Keratinocyte (primary cell): Measurements from ENCODE around the gene OMP.

Experiments
- EZH2 ChIP-seq: IDR thresholded peaks from one replicate; pipeline ENCODE4 v1.6.1; 2012; ENCODE audit warnings: inconsistent platforms, mild to moderate bottlenecking, low read length, moderate library complexity
- TF ChIP-seq, protein P1 (sequence below), 3 experiments: IDR thresholded peaks in 1 of 3; conservative IDR thresholded peaks in 1 of 3; optimal IDR thresholded peaks in 1 of 3; 2 replicates in 2 of 3; 3 replicates in 1 of 3; pipeline versions ENCODE3 to v1.5.1; 2011; ENCODE audit warnings: low read length in 3 of 3, mild to moderate bottlenecking in 3 of 3, moderate library complexity in 2 of 3, control low read depth in 1 of 3, inconsistent platforms in 1 of 3; ENCODE audit not compliant: insufficient read depth in 2 of 3; ENCODE audit errors: extremely low read depth in 1 of 3

DNA sequence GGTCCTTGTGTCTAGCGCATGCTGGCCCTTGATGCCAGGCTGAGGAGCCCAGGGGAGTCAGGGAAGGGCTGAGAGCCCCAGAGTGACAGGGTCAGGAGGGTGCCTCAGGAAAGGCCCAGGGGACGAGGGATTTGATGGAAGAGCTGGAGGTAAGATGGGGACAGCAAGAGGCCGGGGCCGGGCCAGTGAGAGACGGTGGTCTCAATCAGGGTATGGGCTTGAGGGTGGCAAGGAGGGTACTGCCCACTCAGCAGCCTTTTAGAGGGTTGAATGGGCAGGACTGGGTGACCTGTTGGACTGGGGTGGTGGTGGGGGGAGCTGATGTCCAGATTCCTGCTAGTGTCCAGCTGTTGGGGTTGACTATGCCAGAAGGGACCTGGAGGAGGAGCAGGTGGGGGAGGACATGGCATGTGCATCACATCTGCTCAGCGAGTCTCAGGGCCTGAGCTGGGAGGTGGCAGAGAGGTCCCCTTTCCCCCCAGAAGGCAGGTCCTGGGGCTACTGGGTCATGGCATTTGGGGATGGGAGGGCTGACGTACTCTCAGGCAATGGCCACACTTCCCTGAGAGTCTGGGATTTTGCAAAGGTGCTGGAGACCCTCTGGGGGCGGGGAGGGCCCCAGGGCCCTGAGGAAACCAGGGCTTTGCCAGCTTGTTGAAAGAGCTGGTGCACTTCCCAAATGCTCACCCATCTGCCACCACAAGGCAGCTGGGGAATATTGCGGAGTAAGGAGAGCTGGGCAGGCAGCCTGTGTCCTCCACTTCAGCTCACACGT is 43.8 kb downstream of the OMP start:
- TF ChIP-seq EZH2: no peak
- TF ChIP-seq, protein P1, sequence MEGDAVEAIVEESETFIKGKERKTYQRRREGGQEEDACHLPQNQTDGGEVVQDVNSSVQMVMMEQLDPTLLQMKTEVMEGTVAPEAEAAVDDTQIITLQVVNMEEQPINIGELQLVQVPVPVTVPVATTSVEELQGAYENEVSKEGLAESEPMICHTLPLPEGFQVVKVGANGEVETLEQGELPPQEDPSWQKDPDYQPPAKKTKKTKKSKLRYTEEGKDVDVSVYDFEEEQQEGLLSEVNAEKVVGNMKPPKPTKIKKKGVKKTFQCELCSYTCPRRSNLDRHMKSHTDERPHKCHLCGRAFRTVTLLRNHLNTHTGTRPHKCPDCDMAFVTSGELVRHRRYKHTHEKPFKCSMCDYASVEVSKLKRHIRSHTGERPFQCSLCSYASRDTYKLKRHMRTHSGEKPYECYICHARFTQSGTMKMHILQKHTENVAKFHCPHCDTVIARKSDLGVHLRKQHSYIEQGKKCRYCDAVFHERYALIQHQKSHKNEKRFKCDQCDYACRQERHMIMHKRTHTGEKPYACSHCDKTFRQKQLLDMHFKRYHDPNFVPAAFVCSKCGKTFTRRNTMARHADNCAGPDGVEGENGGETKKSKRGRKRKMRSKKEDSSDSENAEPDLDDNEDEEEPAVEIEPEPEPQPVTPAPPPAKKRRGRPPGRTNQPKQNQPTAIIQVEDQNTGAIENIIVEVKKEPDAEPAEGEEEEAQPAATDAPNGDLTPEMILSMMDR (optimal IDR thresholded peaks at IDR 0.05 in 1 of 3, IDR thresholded peaks at IDR 0.05 in 1 of 3, conservative IDR thresholded peaks at IDR 0.05 in 1 of 3; ENCODE audit: extremely low read depth in 1 of 3, insufficient read depth in 2 of 3, low read length in 3 of 3): no peak
